Esophagus muscularis mucosa (tissue), 4 donors: ENCODE data around the gene CRYBG1. TPM values are rescaled to one million over a fixed set of nuclear protein-coding genes. Genes with fewer than 3 reads are reported as not detected.

Experiments used
- DNase-seq: peaks from one replicate; pipeline ENCODE4 v3.0.0-alpha.2; 2017; ENCODE audit errors: extremely low spot score
- H3K27ac ChIP-seq, 4 donors: fragments of 200-600 bp; sonication (generic); replicated peaks in 1 of 4; 1 replicate in 3 of 4; 2 replicates in 1 of 4; pipeline ENCODE4 v1.5.1; 2016 to 2019; ENCODE audit warnings: mild to moderate bottlenecking in 1 of 4
- H3K27me3 ChIP-seq, 4 donors: fragments of 200-600 bp; sonication (generic); one replicate each; pipeline versions ENCODE4 v1.5.1 to v1.6.0; 2016 to 2019
- H3K36me3 ChIP-seq, 4 donors: fragments of 200-600 bp; sonication (generic); one replicate each; pipeline ENCODE4 v1.5.1; 2016 to 2019
- H3K4me1 ChIP-seq, 4 donors: fragments of 200-600 bp; sonication (generic); one replicate each; pipeline ENCODE4 v1.5.1; 2016 to 2019
- H3K4me3 ChIP-seq, 4 donors: fragments of 200-600 bp; sonication (generic); 1 replicate in 2 of 4; 2 replicates in 2 of 4; pipeline ENCODE4 v1.5.1; 2016 to 2019; ENCODE audit warnings: mild to moderate bottlenecking in 4 of 4, moderate library complexity in 1 of 4
- H3K9me3 ChIP-seq, 4 donors: fragments of 200-600 bp; sonication (generic); 1 replicate in 3 of 4; 2 replicates in 1 of 4; pipeline ENCODE4 v1.5.1; 2016 to 2019
- CTCF ChIP-seq, 3 experiments: fragments of 200-600 bp in 2 of 3; fragments of 450-650 bp in 1 of 3; sonication (generic) in 2 of 3; IDR thresholded peaks; one replicate each; pipeline ENCODE4 v1.5.1; 2017 to 2019; ENCODE audit warnings: antibody characterized with exemption in 3 of 3, mild to moderate bottlenecking in 2 of 3, moderate library complexity in 1 of 3
- EP300 ChIP-seq: sonication (generic); formaldehyde crosslinking; IDR thresholded peaks from one replicate; pipeline ENCODE4 v1.6.1; 2017; ENCODE audit warnings: antibody characterized with exemption
- POLR2A ChIP-seq: fragments of 450-650 bp; IDR thresholded peaks from one replicate; pipeline ENCODE4 v1.6.1; 2017; ENCODE audit warnings: antibody characterized with exemption, moderate library complexity, mild to moderate bottlenecking, low read depth
- POLR2AphosphoS5 ChIP-seq, 2 donors: sonication (generic); formaldehyde crosslinking; IDR thresholded peaks; one replicate each; pipeline ENCODE4 v1.6.1; 2017; ENCODE audit warnings: antibody characterized with exemption in 2 of 2
- WGBS: methylation state at CpG from one replicate; pipeline ENCODE4 v1.1.5; 2018; 5-methylcytosine and 5-hydroxymethylcytosine counted together
- intact Hi-C: fragments of 100-400 bp; cut with DNase I; formaldehyde crosslinking; loops from one replicate; pipeline ENCODE4 v1.15.1; 2023
- total RNA-seq, 4 donors: library from RNA; depleted of rRNA; stranded (reverse); fragments of >200 nt; gene quantifications; one replicate each; pipeline versions ENCODE4 v1.1.0 to v1.2.1, GENCODE V29; 2016

The CRYBG1 gene
- total RNA-seq, 4 donors from 2014 or later: 2.1 to 4.5 (median 3.6) TPM

DNA sequence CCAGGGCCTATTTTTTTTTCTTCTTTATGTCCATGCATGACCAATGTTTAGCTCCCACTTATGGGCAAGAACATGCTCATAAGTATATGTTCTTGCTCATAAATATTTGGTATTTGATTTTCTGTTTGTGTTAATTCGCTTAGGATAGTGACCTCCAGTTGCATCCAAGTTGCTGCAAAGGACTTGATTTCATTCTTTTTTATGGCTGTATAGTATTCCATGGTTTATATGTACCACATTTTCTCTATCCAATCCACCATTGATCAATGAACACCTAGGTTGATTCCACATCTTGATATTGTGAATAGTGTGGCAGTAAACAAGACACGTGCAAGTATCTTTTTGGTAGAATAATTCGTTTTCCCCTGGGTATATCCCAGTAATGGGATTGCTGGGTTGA lies 190.6 kb downstream of the CRYBG1 start:
- peaks cover 0 to 13% (median 3%) of the 10 kb centered on the region in 4 donors for H3K36me3 ChIP-seq
- H3K9me3 ChIP-seq: no peaks in the 10 kb centered on the region
- H3K4me1 ChIP-seq: peaks cover 4 to 9% (median 6%) of the 10 kb centered on the region in 4 donors
- TF ChIP-seq CTCF (IDR thresholded peaks at IDR 0.05): no peak
- TF ChIP-seq POLR2A: no peak
- no peak for TF ChIP-seq POLR2AphosphoS5 (IDR thresholded peaks at IDR 0.05)
- no peak for TF ChIP-seq EP300
- intact Hi-C loops: loop anchor here (5.0 kb wide), 1 partner anchor 39 kb away; no protein-coding TSS in a partner anchor
- DNase-seq: no peak
- H3K4me3 ChIP-seq: no peak overlapping the region
- 95% methylated on average over 3 of the region's 3 CpGs for WGBS
- no peaks in the 10 kb centered on the region for H3K27me3 ChIP-seq
- H3K27ac ChIP-seq: no peak overlapping the region

DNA sequence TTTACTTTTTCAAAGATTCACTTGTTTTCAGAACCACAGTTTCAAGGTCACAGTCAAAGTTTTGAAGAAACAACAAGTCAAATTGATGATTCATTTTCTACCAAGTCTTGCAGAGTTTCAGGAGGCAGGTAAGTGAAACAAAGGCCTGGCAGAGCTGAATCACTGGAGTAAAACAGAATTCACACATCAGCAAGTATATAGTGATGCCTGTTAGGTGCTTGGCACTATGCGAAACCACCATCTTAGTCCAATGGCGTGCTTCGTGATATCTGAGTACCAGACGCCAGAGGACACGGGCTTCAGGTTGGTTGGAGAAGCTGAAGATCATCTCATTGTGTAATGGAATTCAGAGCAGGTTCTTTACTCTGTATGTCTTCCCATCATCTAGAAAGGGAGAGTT lies 192.9 kb downstream of the CRYBG1 start:
- TF ChIP-seq POLR2AphosphoS5 (IDR thresholded peaks at IDR 0.05) (no peak), EP300 (no peak), POLR2A (no peak), CTCF (IDR thresholded peaks at IDR 0.05) (no peak)
- no peak overlapping the region for H3K4me3 ChIP-seq
- peaks cover 0 to 13% (median 3%) of the 10 kb centered on the region in 4 donors for H3K36me3 ChIP-seq
- no peaks in the 10 kb centered on the region for H3K9me3 ChIP-seq
- intact Hi-C loops: loop anchor here (5.0 kb wide), 1 partner anchor 41 kb away; no protein-coding TSS in a partner anchor
- WGBS: 95% methylated on average over 5 of the region's 5 CpGs
- no peaks in the 10 kb centered on the region for H3K4me1 ChIP-seq
- H3K27me3 ChIP-seq: no peaks in the 10 kb centered on the region
- no peak overlapping the region for H3K27ac ChIP-seq
- no peak for DNase-seq

DNA sequence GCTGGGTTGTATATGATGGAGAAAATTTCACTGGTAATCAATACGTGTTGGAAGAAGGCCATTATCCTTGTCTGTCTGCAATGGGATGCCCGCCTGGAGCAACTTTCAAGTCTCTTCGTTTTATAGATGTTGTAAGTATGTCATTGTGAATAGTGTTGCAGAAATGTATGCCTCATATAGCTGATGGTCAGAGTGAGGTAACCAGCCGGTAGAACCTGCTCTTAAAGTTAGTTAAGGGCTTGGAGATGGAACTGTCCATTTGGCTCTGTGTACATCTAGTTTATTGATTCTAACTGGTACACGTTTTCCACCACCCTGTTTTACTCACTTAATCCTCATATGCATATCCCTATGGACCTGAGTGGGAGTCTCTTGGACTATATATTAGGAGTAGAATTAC lies 195.2 kb downstream of the CRYBG1 start:
- Histone ChIP-seq H3K4me3 (no peak overlapping the region), H3K27me3 (no peaks in the 10 kb centered on the region), H3K27ac (no peak overlapping the region), H3K4me1 (no peaks in the 10 kb centered on the region), H3K36me3 (peaks cover 0 to 19% (median 10%) of the 10 kb centered on the region in 4 donors), H3K9me3 (no peaks in the 10 kb centered on the region)
- 83% methylated on average over 5 of the region's 5 CpGs for WGBS
- intact Hi-C loops: no loop called here
- DNase-seq: peak; percentile 8
- TF ChIP-seq EP300 (no peak), CTCF (IDR thresholded peaks at IDR 0.05) (no peak), POLR2A (no peak), POLR2AphosphoS5 (IDR thresholded peaks at IDR 0.05) (no peak)

DNA sequence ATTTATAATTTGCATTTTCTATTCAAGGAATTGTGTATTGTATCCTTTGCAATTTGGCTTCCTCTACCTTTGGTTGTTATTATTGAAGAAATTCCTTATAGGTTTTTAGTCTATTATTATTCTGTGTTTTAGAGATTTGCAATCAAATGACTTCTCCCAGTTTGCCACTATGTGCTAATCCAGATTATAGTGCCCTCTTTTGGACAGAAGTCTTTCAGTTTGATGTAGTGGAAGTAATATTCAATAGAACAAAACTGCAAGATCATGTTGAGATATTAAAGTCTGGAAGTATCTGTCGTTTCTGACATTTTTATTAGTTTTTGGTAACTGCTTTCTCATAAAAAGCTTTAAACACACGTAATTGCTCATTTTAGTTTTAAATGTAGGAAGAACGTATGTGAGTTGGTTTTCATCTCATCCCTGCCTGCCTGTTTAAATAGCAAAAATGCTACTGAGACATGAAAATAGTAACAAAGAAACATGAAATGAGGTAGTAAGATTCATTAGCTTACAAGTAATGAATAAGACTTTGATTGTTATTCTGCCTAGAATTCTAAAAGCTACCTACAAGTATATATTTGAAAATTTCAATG lies 195.9 kb downstream of the CRYBG1 start:
- H3K36me3 ChIP-seq: peaks cover 0 to 25% (median 13%) of the 10 kb centered on the region in 4 donors
- no peak for DNase-seq
- H3K27ac ChIP-seq: no peak overlapping the region
- H3K4me1 ChIP-seq: no peaks in the 10 kb centered on the region
- TF ChIP-seq POLR2AphosphoS5 (IDR thresholded peaks at IDR 0.05) (no peak), CTCF (IDR thresholded peaks at IDR 0.05) (peak in 1 of 3 experiments; percentile 17)
- no peaks in the 10 kb centered on the region for H3K9me3 ChIP-seq
- H3K4me3 ChIP-seq: no peak overlapping the region
- no peaks in the 10 kb centered on the region for H3K27me3 ChIP-seq
- 71% methylated on average over 3 of the region's 3 CpGs for WGBS
- intact Hi-C loops: no loop called here

GRCh38 chr6:106557837-106558236 lies 197.3 kb downstream of the CRYBG1 start:
- DNase-seq: no peak
- Histone ChIP-seq H3K4me1 (no peaks in the 10 kb centered on the region), H3K27me3 (no peaks in the 10 kb centered on the region), H3K36me3 (peaks cover 0 to 25% (median 13%) of the 10 kb centered on the region in 4 donors), H3K27ac (no peak overlapping the region), H3K9me3 (no peaks in the 10 kb centered on the region), H3K4me3 (no peak overlapping the region)
- intact Hi-C loops: no loop called here
- 59% methylated on average over 2 of the region's 2 CpGs for WGBS
- no peak for TF ChIP-seq EP300
